Measurements from ENCODE around the gene GPR153.
A peak's percentile ranks its signal among the peaks of the same experiment; 100 is the strongest.

GPR153 gene

GRCh38 chr1:6267686-6268322 is 6.9 kb upstream of the GPR153 start:
- peak; percentile 38 for DNase-seq (ENCODE audit: low read depth, low spot score)
- TF ChIP-seq CTCF (IDR thresholded peaks at IDR 0.05; ENCODE audit: low read depth, low read length) = no peak
- no peak overlapping the region for H3K4me3 ChIP-seq (ENCODE audit: low read depth, low read length)
- in situ Hi-C loops (cut with HindIII; ENCODE audit: low sequenced_read_pairs) = no loop called here

DNA sequence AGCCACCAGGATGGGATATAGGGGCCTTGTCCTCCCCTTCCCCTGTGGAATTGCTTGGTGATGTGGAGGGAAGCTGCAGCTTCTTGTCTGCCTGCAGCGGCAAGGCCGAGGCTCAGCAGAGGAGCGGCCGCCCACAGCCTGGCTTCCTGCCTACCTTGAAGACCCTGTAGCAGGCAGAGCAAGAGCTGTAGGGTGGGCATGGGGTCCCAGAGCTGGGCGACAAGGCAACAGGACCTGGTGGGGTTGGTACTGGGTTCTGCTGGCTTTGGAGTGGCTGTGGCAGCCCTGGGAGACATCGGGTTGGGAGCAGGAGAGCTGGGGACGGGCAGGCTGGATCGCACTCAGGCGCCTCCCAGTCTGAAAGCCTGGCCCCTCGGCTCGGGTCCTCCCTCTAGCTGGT is 5.7 kb upstream of the GPR153 start:
- no peak overlapping the region for H3K4me3 ChIP-seq (ENCODE audit: low read depth, low read length)
- DNase-seq (ENCODE audit: low read depth, low spot score) = no peak
- in situ Hi-C loops (cut with HindIII; ENCODE audit: low sequenced_read_pairs) = no loop called here
- no peak for TF ChIP-seq CTCF (IDR thresholded peaks at IDR 0.05; ENCODE audit: low read depth, low read length)

DNA sequence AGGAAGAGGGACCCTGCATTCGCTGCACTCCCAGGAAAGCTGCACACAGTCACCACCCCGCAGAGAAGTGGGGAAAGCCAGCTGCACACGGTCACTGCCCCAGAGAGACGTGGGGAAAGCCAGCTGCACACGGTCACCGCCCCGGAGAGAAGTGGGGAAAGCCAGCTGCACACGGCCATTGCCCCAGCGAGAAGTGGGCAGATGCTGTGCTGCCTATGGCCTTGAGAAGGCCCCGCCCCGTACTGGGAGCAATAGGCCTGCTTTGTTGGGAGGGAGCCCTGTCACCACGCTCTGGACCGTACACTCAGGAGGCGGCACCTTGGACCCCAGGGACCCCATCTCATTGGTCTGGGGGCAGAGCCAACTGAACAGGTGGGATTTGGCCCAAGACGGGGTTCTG is 4.3 kb upstream of the GPR153 start:
- TF ChIP-seq CTCF (IDR thresholded peaks at IDR 0.05; ENCODE audit: low read depth, low read length) = no peak
- H3K4me3 ChIP-seq (ENCODE audit: low read depth, low read length) = no peak overlapping the region
- DNase-seq (ENCODE audit: low read depth, low spot score) = no peak
- in situ Hi-C loops (cut with HindIII; ENCODE audit: low sequenced_read_pairs) = no loop called here

DNA sequence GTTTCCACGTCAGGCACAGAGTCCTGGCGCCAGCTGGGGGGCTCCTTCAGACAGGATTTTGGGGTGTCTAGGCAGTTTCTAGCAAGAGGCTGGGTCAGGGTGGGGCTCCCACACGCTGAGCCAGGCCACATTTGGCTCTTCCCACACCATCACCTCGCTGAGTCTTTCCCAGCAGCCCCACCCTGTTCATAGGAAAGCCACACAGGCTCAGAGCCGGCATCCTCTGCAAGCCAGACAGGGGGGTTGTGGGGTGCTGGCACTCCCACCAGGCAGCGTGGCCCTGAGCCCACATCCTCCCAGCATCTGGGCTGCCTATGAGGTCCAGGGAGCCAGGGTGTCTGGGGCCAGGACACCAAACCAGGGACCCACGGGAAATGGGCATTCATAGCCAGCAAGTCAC is 2.8 kb upstream of the GPR153 start:
- DNase-seq (ENCODE audit: low read depth, low spot score) = no peak
- TF ChIP-seq CTCF (IDR thresholded peaks at IDR 0.05; ENCODE audit: low read depth, low read length) = no peak
- in situ Hi-C loops (cut with HindIII; ENCODE audit: low sequenced_read_pairs) = no loop called here
- H3K4me3 ChIP-seq (ENCODE audit: low read depth, low read length) = no peak overlapping the region

DNA sequence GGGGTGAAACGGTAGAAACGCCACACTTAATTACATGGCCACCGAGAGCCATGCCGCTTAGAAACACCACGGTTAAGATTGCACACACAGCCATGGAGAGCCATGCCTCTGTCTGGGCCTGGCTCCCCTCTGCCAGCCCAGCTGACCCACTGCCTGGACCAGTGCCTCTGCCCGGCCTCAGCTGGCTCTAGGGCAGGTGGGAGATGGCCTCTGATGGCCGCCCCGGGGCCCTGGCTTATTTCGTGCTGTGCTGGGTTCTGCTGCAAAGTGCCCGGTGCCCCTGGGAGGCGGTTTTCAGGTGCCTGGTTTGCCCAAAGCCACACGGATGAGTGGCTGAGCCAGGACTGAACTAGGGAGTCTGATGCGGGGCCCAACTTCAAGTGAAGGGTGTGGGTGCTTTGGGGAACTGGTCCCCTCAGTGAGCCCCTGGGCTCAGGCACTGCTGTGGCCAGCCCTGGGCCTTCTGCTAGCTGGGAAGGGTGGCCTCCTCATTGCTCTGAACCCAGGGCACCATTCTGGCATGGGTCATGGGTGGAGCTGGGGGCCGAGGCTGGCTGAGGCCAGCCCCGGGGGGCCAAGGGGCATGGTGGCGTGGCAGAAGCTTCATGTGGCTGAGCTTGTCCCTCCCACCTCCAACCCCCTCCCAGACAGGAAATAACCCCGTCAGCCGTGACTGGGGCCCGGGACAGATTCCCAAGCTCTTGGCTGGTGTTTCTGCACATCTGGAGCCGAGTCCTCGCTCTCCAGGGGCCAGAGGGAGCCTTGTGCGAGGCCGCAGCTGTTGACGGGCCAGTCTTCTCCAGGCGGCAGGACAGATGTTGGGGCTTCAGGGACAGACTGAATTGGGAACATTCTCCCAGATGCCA is 1.9 kb upstream of the GPR153 start:
- no peak for DNase-seq (ENCODE audit: low read depth, low spot score)
- TF ChIP-seq CTCF (IDR thresholded peaks at IDR 0.05; ENCODE audit: low read depth, low read length) = no peak
- in situ Hi-C loops (cut with HindIII; ENCODE audit: low sequenced_read_pairs) = no loop called here
- no peak overlapping the region for H3K4me3 ChIP-seq (ENCODE audit: low read depth, low read length)

DNA sequence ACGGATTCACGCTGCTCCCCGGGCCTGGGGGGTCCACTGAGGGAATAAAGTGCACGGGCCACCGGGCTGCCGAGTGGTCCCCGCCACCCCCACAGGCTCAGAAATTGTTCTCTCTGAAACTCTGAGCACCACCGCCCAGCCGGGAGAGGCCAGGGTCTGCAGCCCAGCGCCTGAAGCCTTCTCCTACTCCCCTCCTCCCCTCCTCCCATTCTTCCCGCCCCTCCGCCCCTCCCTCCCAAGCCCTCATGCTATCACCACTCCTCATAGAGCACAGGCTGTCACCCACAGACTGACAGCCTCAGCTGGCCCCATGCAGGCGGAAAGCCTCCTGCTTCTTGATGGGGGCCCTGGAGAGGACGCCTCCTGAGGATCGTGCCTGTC is 707 bp upstream of the GPR153 start:
- no peak for TF ChIP-seq CTCF (IDR thresholded peaks at IDR 0.05; ENCODE audit: low read depth, low read length)
- H3K4me3 ChIP-seq (ENCODE audit: low read depth, low read length) = peak overlapping the region; percentile 35
- DNase-seq (ENCODE audit: low read depth, low spot score) = no peak
- in situ Hi-C loops (cut with HindIII; ENCODE audit: low sequenced_read_pairs) = no loop called here

Data from astrocyte of the spinal cord (primary cell).